ENCODE data around the gene HDDC2.
A peak's percentile ranks its signal among the peaks of the same experiment; 100 is the strongest.
"Not testable (repeated sequence)": the region's sequence is repeated elsewhere in the genome, so short reads cannot be mapped to it uniquely, and the experiment has no call there.

Gene HDDC2

GRCh38 chr6:125285936-125286335 is 15.8 kb downstream of the HDDC2 start:
- TF ChIP-seq CTCF (IDR thresholded peaks at IDR 0.05), result no peak
- Histone ChIP-seq H3K36me3 (peaks cover 7 to 47% (median 44%) of the 10 kb centered on the region in 3 donors), H3K9me3 (no peaks in the 10 kb centered on the region), H3K4me3 (no peak overlapping the region), H3K4me1 (no peaks in the 10 kb centered on the region), H3K27me3 (no peaks in the 10 kb centered on the region), H3K27ac (no peak overlapping the region)
- intact Hi-C loops (cut with DNase I; ENCODE audit: low total_unique reads), result no loop called here
- no peak for DNase-seq

GRCh38 chr6:125285353-125285752 is 16.4 kb downstream of the HDDC2 start:
- Histone ChIP-seq H3K4me1 (no peaks in the 10 kb centered on the region), H3K9me3 (no peaks in the 10 kb centered on the region), H3K36me3 (peaks cover 13 to 52% (median 50%) of the 10 kb centered on the region in 3 donors), H3K4me3 (no peak overlapping the region), H3K27ac (no peak overlapping the region), H3K27me3 (no peaks in the 10 kb centered on the region)
- TF ChIP-seq CTCF (IDR thresholded peaks at IDR 0.05), result no peak
- no peak for DNase-seq
- intact Hi-C loops (cut with DNase I; ENCODE audit: low total_unique reads), result no loop called here

- H3K9me3 ChIP-seq; H3K27me3 ChIP-seq; H3K4me3 ChIP-seq; H3K4me1 ChIP-seq; intact Hi-C loops (cut with DNase I; ENCODE audit: low total_unique reads); DNase-seq; H3K27ac ChIP-seq: not testable (repeated sequence)
- peaks cover 12 to 49% (median 43%) of the 10 kb centered on the region in 3 donors for H3K36me3 ChIP-seq
Observed at GRCh38 chr6:125282470-125282869, 19.3 kb downstream of the HDDC2 start.

- H3K27ac ChIP-seq; H3K4me1 ChIP-seq; H3K27me3 ChIP-seq; H3K4me3 ChIP-seq; H3K9me3 ChIP-seq; intact Hi-C loops (cut with DNase I; ENCODE audit: low total_unique reads): not testable (repeated sequence)
- DNase-seq, result peak in 1 of 2 donors; percentile 60
- H3K36me3 ChIP-seq, result peaks cover 22 to 55% (median 48%) of the 10 kb centered on the region in 3 donors
Observed at GRCh38 chr6:125280370-125281035, 21.3 kb downstream of the HDDC2 start.

GRCh38 chr6:125279961-125280360 is 21.8 kb downstream of the HDDC2 start:
- TF ChIP-seq CTCF (IDR thresholded peaks at IDR 0.05), result no peak
- no peaks in the 10 kb centered on the region for H3K4me1 ChIP-seq

GRCh38 chr6:125277838-125278237 is 23.9 kb downstream of the HDDC2 start:
- Histone ChIP-seq H3K9me3 (no peaks in the 10 kb centered on the region), H3K27me3 (no peaks in the 10 kb centered on the region), H3K36me3 (peaks cover 23 to 56% (median 44%) of the 10 kb centered on the region in 3 donors), H3K27ac (no peak overlapping the region), H3K4me3 (no peak overlapping the region), H3K4me1 (no peaks in the 10 kb centered on the region)
- TF ChIP-seq CTCF (IDR thresholded peaks at IDR 0.05), result no peak
- DNase-seq, result no peak
- intact Hi-C loops (cut with DNase I; ENCODE audit: low total_unique reads), result no loop called here

More at GRCh38 chr6:125279961-125280360, 21.8 kb downstream of the HDDC2 start:
- no peak overlapping the region for H3K4me3 ChIP-seq
- H3K36me3 ChIP-seq, result peaks cover 23 to 53% (median 50%) of the 10 kb centered on the region in 3 donors
- H3K27me3 ChIP-seq, result no peaks in the 10 kb centered on the region
- intact Hi-C loops (cut with DNase I; ENCODE audit: low total_unique reads), result no loop called here
- no peaks in the 10 kb centered on the region for H3K9me3 ChIP-seq
- no peak for DNase-seq
- no peak overlapping the region for H3K27ac ChIP-seq
